Ishikawa (cell line): ENCODE data around the gene MYEOV.

Experiments used
- EGR1 ChIP-seq: IDR thresholded peaks from 2 replicates; pipeline ENCODE4 v1.6.1; 2012
- FOXM1 ChIP-seq: IDR thresholded peaks from 2 replicates; pipeline ENCODE4 v1.6.1; 2012; ENCODE audit warnings: low read depth, borderline replicate concordance
- TF ChIP-seq, protein P1 (sequence below): IDR thresholded peaks from 2 replicates; pipeline ENCODE4 v1.6.1; 2012

DNA sequence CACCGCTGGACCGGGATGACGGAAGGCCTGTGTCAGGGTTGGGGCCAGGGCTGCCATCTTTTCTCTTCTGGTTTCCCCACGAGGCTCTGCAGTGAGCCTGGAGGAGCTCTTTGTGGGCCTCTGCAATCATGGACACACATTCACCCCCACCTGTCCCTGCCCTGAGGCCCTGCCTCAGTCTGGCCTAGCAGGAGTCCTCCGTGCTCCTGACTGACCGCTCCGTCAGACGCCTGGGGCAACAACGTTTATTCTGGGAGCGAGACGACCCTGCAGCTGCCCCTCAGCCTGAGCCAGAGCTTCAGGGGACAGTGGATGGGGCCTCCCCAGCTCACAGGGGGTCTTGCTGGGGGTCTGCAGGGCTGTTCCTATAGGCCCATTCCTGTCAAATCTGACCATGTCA, 8.2 kb upstream of the MYEOV start:
- TF ChIP-seq, protein P1, sequence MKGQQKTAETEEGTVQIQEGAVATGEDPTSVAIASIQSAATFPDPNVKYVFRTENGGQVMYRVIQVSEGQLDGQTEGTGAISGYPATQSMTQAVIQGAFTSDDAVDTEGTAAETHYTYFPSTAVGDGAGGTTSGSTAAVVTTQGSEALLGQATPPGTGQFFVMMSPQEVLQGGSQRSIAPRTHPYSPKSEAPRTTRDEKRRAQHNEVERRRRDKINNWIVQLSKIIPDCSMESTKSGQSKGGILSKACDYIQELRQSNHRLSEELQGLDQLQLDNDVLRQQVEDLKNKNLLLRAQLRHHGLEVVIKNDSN = no peak
- TF ChIP-seq FOXM1 (no peak), EGR1 (no peak)
